ENCODE data around the gene NPDC1.
A peak's percentile ranks its signal among the peaks of the same experiment; 100 is the strongest.

DNA sequence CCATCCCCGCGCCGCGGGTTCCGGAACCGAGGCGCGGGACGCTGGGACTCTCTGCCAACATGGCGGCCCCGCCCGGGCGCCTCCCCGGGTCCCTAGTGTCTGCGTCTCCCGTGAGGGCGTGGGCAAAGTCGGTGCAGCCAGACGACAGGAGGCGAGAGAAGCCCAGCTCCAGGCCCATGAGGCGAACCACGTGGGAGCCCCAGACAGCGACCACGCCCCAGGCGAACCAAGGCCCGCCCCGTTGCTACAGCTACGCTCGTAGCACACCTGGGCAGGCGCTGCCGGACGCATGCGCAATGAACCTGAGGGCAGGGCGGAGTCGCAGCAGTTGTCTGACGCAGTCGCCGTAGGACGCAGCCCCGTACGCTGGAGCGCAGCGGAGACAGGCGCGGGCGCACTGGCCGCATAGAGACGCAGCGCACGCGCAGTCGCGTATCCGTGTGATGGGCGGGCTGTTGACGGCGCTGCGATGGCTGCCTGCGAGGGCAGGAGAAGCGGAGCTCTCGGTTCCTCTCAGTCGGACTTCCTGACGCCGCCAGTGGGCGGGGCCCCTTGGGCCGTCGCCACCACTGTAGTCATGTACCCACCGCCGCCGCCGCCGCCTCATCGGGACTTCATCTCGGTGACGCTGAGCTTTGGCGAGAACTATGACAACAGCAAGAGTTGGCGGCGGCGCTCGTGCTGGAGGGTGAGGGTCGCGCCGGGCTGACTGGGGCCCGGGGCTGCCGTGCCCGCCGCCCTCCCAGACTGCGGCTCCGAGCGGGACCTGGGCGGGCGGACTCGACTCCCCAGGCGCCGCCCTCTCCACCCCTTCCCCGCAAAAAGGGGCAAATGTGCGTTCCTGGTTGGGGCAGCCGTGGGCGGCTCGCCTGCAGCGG, 40.8 kb upstream of the NPDC1 start, which contains the start of gene MAN1B1:
- peak; percentile 83 for TF ChIP-seq TAF1 (IDR thresholded peaks at IDR 0.05; ENCODE audit: low read depth, low read length)
- peak; percentile 75 for TF ChIP-seq POLR2A (IDR thresholded peaks at IDR 0.05; ENCODE audit: low read depth, low read length)
